SH-SY5Y (cell line): ENCODE results near the gene NAV3.

Source experiments
- GATA2 ChIP-seq: IDR thresholded peaks from 2 replicates; pipeline ENCODE4 v1.6.1; 2011; ENCODE audit warnings: mild to moderate bottlenecking, low read depth, low read length
- GATA3 ChIP-seq: IDR thresholded peaks from 2 replicates; pipeline ENCODE4 v1.6.1; 2011; ENCODE audit warnings: low read depth, mild to moderate bottlenecking, low read length, moderate library complexity

GRCh38 chr12:77940011-77940423, 109.3 kb downstream of the NAV3 start:
- no peak for TF ChIP-seq GATA2
- no peak for TF ChIP-seq GATA3
